HUDEP-2 (cell line): ENCODE results near the gene CDV3.
"Not testable (repeated sequence)": the region's sequence is repeated elsewhere in the genome, so short reads cannot be mapped to it uniquely, and the experiment has no call there.

Experiments
- DNase-seq, 76 experiments: peaks; one replicate each; lab custom pipeline; 2025; ENCODE audit not compliant: unreplicated experiment in 76 of 76; lab: John Stamatoyannopoulos, UW

CDV3 gene, protein sequence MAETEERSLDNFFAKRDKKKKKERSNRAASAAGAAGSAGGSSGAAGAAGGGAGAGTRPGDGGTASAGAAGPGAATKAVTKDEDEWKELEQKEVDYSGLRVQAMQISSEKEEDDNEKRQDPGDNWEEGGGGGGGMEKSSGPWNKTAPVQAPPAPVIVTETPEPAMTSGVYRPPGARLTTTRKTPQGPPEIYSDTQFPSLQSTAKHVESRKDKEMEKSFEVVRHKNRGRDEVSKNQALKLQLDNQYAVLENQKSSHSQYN

DNA sequence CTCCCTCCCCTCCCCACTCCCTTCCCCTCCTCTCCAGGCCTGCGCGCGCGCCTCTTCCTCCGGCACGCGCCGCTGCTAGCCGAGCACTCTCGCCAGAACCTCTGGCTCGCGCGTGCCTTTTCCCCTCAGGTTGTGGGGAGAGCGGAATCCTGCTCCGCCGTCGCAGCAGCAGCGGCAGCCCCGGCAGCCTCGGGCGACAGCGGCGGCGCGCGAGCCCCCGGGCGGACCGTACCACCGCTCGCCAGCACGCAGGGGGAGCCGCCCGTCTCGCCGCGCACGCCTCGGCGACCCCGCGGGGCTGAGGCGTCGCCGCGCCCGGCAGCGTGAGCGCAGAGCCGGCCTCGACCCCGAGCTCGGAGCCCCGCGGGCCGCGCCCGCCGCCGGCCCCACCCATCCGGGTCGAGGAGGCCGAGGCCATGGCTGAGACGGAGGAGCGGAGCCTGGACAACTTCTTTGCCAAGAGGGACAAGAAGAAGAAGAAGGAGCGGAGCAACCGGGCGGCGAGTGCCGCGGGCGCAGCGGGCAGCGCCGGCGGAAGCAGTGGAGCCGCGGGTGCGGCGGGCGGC is at the start of gene CDV3:
Gene CDV3, plus strand, starts transcription at position 58 of the 566 bp plus-strand sequence. Its CDS starts 359 bp downstream, at position 417.
- no peak for DNase-seq

DNA sequence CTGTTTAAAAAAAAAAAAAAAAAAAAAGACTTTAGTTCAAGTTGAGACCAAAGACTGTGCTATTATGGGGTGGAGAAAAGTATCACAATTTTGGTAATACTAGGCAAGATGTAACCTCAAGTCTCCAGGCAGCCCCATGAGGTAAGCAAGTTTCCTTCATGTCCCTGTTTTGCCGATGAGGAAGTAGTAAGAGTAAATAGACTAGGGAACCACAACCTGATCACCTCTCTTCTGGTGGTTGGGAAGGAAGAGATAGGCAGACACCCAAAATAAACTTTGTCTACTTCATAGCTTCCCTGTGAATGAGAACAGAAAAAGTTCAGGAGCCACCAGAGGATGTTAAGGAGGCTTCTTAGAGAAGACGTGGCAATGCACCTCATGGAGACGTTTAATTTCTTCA is 49.7 kb upstream of the CDV3 start:
- not testable (repeated sequence) for DNase-seq

DNA sequence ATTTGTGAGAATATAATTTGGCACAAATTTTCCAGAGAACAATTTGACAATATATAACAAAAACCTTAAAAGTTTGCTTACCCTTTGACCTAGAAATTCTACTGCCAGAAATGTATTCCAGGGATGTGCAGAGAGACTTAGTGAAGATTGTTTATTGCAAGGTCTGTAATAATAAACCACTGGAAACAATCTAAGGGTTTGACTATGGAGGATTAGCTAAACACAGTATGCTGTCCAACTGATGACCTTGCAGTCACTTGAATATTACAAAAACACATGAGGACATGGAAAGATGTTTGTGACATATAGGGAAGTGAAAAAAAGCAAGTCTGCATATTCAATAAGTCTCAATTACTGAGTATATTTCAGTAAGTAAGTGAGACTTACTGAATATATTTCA is 48.1 kb upstream of the CDV3 start:
- DNase-seq = no peak

DNA sequence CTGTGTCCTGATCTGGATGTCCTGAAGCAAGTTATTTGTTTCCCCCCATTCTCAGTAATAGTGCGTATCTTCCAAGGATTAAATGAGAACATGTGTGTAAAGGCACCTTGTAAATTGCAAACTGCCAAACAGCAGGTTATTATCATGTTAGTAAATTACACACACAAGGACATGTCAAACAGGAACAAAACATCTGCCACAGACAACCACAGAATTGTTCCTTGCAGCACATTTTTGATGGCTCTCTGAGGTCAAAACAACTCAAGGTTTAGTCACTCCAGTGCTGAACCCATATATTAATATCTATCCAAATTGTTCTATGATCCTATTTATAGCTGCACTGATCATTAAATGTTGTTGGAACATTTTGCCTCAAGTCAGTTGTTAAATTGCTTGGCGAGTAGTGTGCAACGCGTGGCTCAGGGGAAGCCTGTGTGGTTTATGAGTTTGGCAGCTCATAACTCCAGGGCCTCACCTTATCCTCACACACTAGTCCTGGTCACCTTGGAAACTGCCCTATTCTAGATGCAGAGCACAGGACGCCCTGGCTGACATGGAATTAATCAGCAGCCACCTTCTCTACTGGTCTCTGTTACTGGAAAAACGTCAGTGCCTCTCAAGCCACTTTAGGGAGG is 46.3 kb upstream of the CDV3 start:
- no peak for DNase-seq

DNA sequence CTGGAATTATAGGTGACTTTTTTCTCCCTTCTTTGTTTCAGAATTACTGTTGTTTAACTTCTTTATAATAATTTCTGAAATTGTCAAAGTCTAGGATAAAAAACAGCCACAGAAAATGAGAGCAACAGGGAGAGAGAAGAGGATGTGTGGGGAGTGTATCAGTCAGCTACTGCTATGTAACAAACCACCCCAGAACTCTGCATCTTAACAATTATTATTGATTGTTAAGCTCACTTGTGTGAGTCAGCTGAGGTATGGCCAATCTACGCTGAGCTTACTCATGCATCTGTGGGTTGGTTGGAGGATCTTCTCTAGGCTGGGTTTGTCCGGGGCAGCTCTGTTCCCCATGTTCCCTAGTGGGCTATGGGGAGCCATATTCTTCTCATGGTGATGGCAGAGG is 43.7 kb upstream of the CDV3 start:
- DNase-seq = no peak

DNA sequence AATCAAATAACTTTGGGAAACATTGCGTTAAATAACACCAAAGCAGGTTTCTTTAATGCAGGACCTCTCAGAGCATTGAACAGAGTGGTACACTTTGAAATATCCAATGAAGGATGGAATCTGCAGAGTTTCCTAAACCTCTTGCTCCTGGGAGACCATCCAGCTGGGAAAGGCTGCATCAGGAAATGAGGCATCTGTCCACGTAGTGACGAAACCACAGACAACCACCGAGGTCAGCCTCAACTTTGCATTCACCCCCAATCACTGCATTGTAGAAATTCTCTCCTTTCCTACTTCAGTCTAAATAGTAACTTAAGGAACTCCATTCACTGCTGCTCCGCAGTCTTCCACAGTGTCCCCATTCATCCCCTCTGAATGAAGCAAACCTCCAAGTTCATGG is 41.5 kb upstream of the CDV3 start:
- no peak for DNase-seq

DNA sequence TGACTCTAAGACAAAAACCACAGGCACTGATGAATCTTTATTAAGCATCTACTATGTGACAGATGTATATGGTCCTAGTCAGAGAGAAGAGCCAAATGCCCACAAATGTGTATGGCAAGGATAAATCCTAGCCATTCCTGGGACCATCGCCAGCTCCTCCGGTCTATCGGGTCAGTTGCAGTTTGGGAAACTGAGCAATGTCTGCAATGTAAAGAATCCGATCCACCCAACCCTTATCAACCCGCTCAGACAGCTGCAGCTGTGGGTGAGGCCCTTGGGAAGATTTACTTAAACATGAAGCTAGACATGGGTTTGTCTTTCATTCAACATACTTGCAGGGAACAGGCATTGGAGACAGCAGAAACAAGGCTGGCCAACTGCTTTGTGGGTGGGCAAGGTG is 40.5 kb upstream of the CDV3 start:
- DNase-seq = peak in 1 of 76 experiments; percentile 7

DNA sequence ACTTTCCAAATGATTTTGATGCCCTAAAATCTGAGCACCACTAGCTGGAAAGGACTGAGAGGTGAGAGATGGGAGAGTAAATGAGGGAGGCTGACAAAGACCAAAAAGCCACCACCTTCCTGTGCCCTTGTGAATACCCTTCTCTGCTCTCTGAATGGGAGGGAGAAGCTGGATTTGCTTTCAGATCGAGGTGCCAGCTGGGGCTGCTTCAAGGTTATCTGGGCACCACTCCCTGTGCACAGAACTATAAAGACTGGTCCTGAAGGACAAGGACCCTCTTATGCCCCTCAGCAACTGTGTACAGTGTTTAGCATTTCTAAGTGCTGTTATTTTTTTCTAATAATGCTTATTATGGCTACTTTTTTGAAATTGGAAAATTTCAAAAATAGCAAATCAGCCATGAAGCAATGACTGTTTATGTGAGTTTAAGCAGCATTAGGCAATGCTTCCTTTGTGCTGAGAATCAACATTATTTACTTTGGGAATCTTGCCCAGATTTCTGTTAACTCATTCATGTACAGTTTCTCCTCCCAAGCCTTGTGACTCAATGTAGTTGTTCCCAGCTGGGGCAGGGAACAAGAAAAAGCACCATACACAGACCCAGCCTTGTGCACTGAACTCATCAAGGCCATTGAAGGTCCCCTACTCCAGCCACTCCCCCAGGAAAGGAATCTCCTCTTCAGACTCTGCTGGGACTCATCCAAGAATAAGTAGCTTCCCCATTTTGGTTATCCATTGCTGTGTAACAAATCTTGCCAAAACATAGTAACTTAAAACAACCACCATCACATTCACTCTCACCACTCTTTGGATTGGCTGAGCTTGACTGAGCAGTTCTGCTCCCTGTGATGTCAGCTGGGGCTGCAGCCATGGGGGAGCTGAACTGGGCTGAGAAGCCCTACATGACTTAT is 37.3 kb upstream of the CDV3 start:
- no peak for DNase-seq

DNA sequence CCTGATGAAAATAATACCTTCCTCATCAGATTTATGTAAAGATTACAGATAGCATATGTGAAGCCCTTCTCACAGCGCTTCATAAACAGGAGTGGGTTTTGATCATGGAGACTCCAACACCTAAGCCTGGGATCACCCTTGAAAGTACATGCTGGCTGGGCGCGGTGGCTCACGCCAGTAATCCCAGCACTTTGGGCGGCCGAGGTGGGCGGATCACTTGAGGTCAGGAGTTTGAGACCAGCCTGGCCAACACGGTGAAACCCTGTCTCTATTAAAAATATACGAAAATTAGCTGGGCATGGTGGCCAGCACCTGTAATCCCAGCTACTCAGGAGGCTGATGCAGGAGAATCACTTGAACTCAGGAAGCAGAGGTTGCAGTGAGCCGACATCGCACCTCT is 36.4 kb upstream of the CDV3 start:
- not testable (repeated sequence) for DNase-seq

DNA sequence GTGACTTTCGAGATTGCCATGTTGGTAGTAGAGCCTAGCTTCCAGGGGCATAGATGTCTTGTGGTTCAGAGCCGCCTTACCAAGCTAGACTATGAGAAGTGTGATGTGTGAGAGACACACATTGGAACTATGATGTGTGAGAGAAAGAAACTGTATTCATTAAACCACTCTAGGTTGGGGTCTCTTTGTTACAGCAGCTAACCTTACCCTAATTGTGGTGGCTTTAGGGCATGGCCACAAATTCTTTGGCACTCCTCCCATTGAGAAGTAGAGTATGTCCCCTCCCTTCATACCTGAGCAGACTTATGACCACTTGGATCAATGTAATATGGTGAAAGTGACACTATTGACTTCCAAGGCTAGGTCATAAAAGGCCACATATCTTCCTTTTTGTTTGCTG is 35.3 kb upstream of the CDV3 start:
- no peak for DNase-seq

DNA sequence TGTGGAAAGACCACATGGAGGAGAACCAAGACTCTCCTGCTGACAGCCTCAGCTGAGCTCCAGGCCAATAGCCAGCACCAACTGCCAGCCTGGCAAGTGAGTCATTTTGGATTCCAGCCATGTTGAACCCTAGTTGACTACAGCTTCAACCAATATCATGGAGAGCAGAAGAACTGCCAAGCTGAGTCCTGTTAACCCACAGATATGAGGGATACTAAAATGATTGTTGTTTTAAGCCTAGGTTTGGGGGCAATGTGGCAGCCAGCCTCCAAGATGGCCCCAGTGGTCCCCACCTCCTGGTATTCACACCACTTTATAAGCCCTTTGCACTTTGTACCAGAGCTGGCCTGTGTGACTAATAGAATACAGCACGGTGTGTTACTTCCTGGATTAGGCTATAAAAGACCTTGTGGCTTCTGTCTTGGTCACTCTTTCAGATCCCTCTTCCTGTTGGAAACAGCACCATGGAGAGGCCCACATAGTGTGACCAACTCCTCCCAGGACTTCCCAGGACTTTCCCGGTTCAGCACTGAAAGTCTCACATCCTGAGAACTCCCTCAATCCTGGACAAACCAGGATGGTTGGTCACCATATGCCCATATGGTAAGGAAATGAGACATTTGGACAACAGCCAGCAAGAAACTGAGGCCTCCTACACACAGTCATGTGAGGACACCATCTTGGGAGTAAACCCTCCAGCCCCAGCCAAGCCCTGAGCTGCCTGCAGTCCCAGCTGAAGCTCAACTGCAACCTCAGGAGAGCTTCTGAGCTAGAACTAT is 32.4 kb upstream of the CDV3 start:
- DNase-seq = peak in 13 of 76 experiments; percentile 1 to 43 (median 15)

DNA sequence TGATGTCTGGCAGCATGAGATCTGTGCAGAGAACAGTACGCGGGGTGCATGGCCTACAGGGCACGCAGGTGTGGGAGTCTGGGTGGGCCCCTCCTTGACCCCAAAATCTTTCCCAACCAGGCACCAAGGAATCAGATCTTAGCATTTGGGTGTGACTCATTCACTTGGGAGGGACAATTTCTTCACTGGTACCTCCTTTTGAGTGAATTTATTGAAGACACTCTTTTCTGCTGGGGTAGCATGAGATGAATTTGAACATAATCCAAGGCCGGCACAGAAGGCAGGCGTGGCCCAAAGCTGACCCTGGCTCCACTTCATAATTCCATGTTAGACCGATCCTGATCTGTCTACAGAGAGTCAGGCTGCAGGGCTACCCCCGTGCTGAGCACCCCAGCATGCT is 30.6 kb upstream of the CDV3 start:
- DNase-seq = no peak

DNA sequence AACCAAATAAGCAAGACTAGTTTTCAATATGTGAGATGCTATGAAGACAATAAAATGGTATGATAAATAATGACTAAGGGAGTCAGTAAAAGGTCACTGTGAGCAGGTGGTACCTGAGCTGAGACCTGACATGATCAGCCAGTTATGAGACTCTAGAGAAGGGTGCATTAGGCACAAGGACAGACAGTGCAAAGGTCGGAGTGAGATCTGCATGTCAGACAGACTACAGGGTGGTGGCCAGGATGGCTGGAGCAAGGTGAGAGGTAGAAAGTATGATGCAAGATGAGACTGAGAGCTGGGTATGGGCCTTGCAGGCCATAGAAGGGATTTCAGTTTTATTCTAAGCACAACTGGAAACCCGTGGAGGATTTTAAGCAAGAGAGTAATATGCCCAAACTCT is 28.5 kb upstream of the CDV3 start:
- not testable (repeated sequence) for DNase-seq

DNA sequence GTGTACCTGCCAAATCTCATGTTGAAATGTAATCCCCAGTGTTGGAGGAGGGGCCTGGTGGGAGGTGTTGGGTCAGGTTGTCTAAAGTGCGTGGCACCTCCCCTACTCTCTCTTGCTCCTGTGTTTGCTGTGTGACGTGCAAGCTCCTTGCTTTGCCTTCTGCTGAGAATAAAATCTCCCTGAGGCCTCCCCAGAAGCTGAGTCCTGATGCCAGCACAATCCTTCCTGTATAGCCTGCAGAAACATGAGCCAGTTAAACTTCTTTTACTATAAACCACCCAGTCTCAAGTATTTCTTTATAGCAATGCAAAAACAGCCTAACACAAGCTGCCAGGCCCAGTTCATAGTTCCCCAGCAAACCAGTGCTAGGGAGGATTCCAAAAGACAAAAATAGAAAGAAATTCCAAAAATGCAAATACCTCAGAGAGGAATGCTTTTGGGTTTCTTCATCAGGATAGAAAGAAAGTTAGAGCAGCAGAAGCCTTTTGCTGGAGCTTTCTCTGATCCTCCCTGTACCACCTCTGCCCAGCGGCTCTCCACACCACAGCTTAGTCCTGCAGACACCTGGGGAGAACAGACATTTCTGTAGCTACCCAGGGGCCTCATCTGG is 25.9 kb upstream of the CDV3 start:
- DNase-seq = no peak

DNA sequence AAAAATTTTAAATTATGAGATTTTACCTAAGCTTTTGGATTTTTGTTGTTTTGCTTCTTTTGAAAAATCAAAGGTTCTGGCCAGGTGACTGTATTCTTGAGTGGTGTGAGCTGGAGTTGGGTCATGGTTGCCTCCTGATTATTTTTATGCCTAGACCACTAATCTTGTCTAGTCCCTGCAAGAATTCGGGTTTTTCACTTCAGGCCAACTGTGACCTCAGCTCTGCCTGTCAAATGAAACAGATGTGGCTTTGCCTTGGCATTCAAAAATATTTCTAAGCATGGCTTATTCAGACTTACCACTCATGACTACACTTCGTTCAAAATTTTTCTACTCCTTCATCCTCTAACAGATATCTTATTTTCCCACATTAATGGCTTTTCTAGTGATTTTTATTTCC is 25.4 kb upstream of the CDV3 start:
- no peak for DNase-seq

DNA sequence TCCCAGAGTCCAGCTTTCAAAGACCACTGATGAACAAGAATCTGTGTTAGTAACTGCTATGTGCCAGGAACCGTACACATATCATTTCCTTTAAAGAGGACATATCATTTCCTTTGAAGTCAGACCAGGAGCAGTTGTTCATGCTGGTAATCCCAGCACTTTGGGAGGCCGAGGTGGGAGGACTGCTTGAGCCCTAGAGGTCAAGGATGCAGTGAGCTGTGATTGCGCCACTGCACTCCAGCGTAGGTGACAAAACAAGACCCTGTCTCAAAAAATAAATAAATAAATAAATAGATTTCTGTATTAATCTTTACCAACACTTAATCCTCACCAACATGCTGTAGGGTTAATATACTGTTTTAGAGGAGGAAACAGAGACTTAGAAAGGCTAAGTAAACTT is 23.9 kb upstream of the CDV3 start:
- no peak for DNase-seq

DNA sequence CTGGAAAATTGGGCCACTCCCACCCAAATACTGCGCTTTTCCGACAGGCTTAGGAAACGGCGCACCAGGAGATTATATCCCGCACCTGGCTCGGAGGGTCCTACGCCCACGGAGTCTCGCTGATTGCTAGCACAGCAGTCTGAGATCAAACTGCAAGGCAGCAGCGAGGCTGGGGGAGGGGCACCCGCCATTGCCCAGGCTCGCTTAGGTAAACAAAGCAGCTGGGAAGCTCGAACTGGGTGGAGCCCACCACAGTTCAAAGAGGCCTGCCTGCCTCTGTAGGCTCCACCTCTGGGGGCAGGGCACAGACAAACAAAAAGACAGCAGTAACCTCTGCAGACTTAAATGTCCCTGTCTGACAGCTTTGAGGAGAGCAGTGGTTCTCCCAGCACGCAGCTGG is 21.9 kb upstream of the CDV3 start:
- not testable (repeated sequence) for DNase-seq

DNA sequence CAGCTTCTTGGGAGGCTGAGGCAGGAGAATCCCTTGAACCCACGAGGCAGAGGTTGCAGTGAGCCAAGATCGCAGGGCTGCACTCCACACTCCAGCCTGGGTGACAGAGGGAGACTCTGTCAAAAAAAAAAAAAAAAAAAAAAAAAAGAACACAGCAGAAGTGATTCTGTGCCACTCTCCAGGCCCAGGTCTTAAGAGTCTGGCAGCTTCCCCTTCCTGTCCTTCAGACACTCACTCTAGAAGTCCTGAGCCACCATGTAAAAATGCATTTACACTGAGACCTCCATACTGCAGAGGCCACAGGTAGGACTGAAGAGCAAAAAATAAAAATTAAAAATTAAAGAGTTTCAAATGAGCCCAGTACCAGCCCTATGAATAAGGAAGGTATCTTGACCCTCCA is 11.8 kb upstream of the CDV3 start:
- DNase-seq = no peak

DNA sequence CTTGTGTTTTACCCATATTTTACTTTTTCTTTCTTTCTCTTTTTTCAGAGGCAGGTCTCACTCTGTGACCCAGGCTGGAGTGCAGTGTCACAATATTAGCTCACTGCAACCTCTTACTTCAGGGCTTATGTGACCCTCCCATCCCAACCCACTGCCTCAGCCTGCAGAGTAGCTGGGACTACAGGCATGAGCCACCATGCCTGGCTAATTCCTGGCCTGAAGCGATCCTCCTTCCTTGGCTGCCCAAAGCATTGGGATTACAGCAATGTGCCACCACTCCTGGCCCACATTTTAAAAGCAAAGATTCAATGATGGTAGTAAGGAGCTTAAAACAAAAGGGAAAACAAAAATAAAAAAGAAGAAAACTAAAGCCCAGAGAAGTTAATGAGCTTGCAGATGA is 11.1 kb upstream of the CDV3 start:
- DNase-seq = no peak

DNA sequence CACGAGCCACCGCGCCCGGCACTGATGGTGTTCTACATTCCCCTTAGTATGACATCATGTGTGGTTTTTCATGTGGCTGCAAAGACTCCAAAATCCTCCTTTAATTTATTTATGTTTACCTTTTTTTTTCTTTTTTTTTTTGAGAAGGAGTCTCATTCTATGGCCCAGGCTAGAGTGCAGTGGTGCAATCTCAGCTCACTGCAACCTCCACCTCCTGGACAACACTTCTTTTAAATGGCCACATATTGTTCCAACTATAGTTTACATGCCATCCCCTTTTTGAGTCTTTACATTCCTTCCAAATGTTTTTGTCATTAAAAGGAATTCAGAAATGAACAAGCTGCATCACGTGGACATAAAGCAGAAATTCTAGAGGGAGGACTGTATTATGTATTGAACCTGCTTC is 10.3 kb upstream of the CDV3 start:
- no peak for DNase-seq
